ENCODE results near the gene B4GAT1.

B4GAT1 gene

GRCh38 chr11:66335531-66336233 lies 11.7 kb downstream of the B4GAT1 start:
- Histone ChIP-seq H3K27me3 (replicated peaks; ENCODE audit: control insufficient read depth, insufficient read depth, low read length) (no peaks in the 10 kb centered on the region), H3K4me3 (replicated peaks; ENCODE audit: low read depth, low read length) (no peak overlapping the region), H3K36me3 (ENCODE audit: control insufficient read depth, insufficient read depth, low read length) (peaks cover 23% of the 10 kb centered on the region)
- no peak for DNase-seq (ENCODE audit: extremely low read depth, insufficient read length)
- TF ChIP-seq CTCF (IDR thresholded peaks at IDR 0.05; ENCODE audit: insufficient read depth, low read length, poor library complexity, severe bottlenecking), result no peak

GRCh38 chr11:66334605-66335442 lies 12.6 kb downstream of the B4GAT1 start:
- no peak for TF ChIP-seq CTCF (IDR thresholded peaks at IDR 0.05; ENCODE audit: insufficient read depth, low read length, poor library complexity, severe bottlenecking)
- Histone ChIP-seq H3K27me3 (replicated peaks; ENCODE audit: control insufficient read depth, insufficient read depth, low read length) (no peaks in the 10 kb centered on the region), H3K36me3 (ENCODE audit: control insufficient read depth, insufficient read depth, low read length) (peaks cover 21% of the 10 kb centered on the region), H3K4me3 (replicated peaks; ENCODE audit: low read depth, low read length) (no peak overlapping the region)
- DNase-seq (ENCODE audit: extremely low read depth, insufficient read length), result no peak

GRCh38 chr11:66333896-66334604 lies 13.4 kb downstream of the B4GAT1 start:
- Histone ChIP-seq H3K4me3 (replicated peaks; ENCODE audit: low read depth, low read length) (no peak overlapping the region), H3K27me3 (replicated peaks; ENCODE audit: control insufficient read depth, insufficient read depth, low read length) (no peaks in the 10 kb centered on the region), H3K36me3 (ENCODE audit: control insufficient read depth, insufficient read depth, low read length) (peaks cover 15% of the 10 kb centered on the region)
- no peak for DNase-seq (ENCODE audit: extremely low read depth, insufficient read length)
- TF ChIP-seq CTCF (IDR thresholded peaks at IDR 0.05; ENCODE audit: insufficient read depth, low read length, poor library complexity, severe bottlenecking), result no peak

- Histone ChIP-seq H3K4me3 (replicated peaks; ENCODE audit: low read depth, low read length) (no peak overlapping the region), H3K27me3 (replicated peaks; ENCODE audit: control insufficient read depth, insufficient read depth, low read length) (no peaks in the 10 kb centered on the region), H3K36me3 (ENCODE audit: control insufficient read depth, insufficient read depth, low read length) (peaks cover 10% of the 10 kb centered on the region)
- no peak for DNase-seq (ENCODE audit: extremely low read depth, insufficient read length)
- TF ChIP-seq CTCF (IDR thresholded peaks at IDR 0.05; ENCODE audit: insufficient read depth, low read length, poor library complexity, severe bottlenecking), result no peak
Observed at GRCh38 chr11:66333220-66333877, 14.1 kb downstream of the B4GAT1 start.

- no peaks in the 10 kb centered on the region for H3K27me3 ChIP-seq (replicated peaks; ENCODE audit: control insufficient read depth, insufficient read depth, low read length)
- no peak for DNase-seq (ENCODE audit: extremely low read depth, insufficient read length)
- no peak for TF ChIP-seq CTCF (IDR thresholded peaks at IDR 0.05; ENCODE audit: insufficient read depth, low read length, poor library complexity, severe bottlenecking)
- H3K4me3 ChIP-seq (replicated peaks; ENCODE audit: low read depth, low read length), result no peak overlapping the region
- H3K36me3 ChIP-seq (ENCODE audit: control insufficient read depth, insufficient read depth, low read length), result peaks cover 7% of the 10 kb centered on the region
Observed at GRCh38 chr11:66332371-66333219, 14.8 kb downstream of the B4GAT1 start.

All from GM06990 (cell line).